ENCODE data around the gene SMIM33.

GRCh38 chr5:139439013-139439903, 31.5 kb upstream of the SMIM33 start, which contains the start of gene DNAJC18:
- TF ChIP-seq EZH2 (IDR thresholded peaks at IDR 0.05; ENCODE audit: borderline replicate concordance, low read depth, low read length, poor library complexity, severe bottlenecking) (no peak), CTCF (conservative IDR thresholded peaks at IDR 0.05; ENCODE audit: low read depth, low read length) (no peak)
